Osteoblast (primary cell): ENCODE measurements around the gene CD40. TPM values are rescaled to one million over a fixed set of nuclear protein-coding genes. Genes with fewer than 3 reads are reported as not detected.

Experiments
- DNase-seq: peaks from one replicate; pipeline ENCODE4 v3.0.0; 2011; ENCODE audit warnings: low spot score, mixed read lengths; ENCODE audit not compliant: insufficient read length; ENCODE audit errors: missing footprints
- H2AFZ ChIP-seq: 2 replicates; pipeline ENCODE4 v1.6.0; 2011; ENCODE audit warnings: mild to moderate bottlenecking, low read length
- H3K27ac ChIP-seq: 2 replicates; pipeline ENCODE4 v1.5.1; 2011; ENCODE audit warnings: mild to moderate bottlenecking, low read depth, low read length, moderate library complexity
- H3K27me3 ChIP-seq: 2 replicates; pipeline ENCODE4 v1.6.0; 2012; ENCODE audit warnings: mild to moderate bottlenecking, control low read depth, inconsistent platforms, low read length, moderate library complexity; ENCODE audit not compliant: insufficient read depth
- H3K36me3 ChIP-seq: 2 replicates; pipeline ENCODE4 v1.5.1; 2011; ENCODE audit warnings: mild to moderate bottlenecking, low read length, control low read depth, moderate library complexity; ENCODE audit not compliant: insufficient read depth
- H3K4me1 ChIP-seq: 2 replicates; pipeline ENCODE4 v1.5.1; 2011; ENCODE audit warnings: mild to moderate bottlenecking, low read length, control low read depth, moderate library complexity; ENCODE audit not compliant: insufficient read depth
- H3K4me2 ChIP-seq: 2 replicates; pipeline ENCODE4 v1.6.0; 2011; ENCODE audit warnings: mild to moderate bottlenecking, low read length; ENCODE audit not compliant: insufficient read depth
- H3K4me3 ChIP-seq: fragments of 200-600 bp; sonication (generic); 3 replicates; pipeline ENCODE4 v1.5.1; 2012; ENCODE audit warnings: mild to moderate bottlenecking, low read length, inconsistent platforms; ENCODE audit not compliant: insufficient read depth
- H3K79me2 ChIP-seq: 2 replicates; pipeline ENCODE4 v1.6.0; 2012; ENCODE audit warnings: mild to moderate bottlenecking, low read length, control low read depth, inconsistent platforms; ENCODE audit not compliant: insufficient read depth
- H3K9me3 ChIP-seq: 2 replicates; pipeline ENCODE4 v1.5.1; 2011; ENCODE audit warnings: low read depth, low read length, control low read depth
- H4K20me1 ChIP-seq: 2 replicates; pipeline ENCODE4 v1.6.0; 2012; ENCODE audit warnings: mild to moderate bottlenecking, low read length, control low read depth; ENCODE audit not compliant: insufficient read depth
- CTCF ChIP-seq: IDR thresholded peaks from 2 replicates; pipeline ENCODE4 v1.5.1; 2011; ENCODE audit warnings: mild to moderate bottlenecking, low read depth, low read length, moderate library complexity; ENCODE audit errors: extremely low read depth
- total RNA-seq: library from RNA; depleted of rRNA; stranded (reverse); fragments of >200 nt; gene quantifications from 2 replicates; pipeline ENCODE4 v1.2.3, GENCODE V29; 2012

CD40 gene
- total RNA-seq, 1 donor = 2.5 TPM

- Histone ChIP-seq H3K4me3 (no peak overlapping the region), H4K20me1 (no peaks in the 10 kb centered on the region), H3K4me1 (no peaks in the 10 kb centered on the region), H3K9me3 (no peaks in the 10 kb centered on the region), H3K79me2 (no peaks in the 10 kb centered on the region), H3K27me3 (peaks cover 48% of the 10 kb centered on the region), H3K4me2 (no peak overlapping the region), H3K36me3 (no peaks in the 10 kb centered on the region), H3K27ac (no peak overlapping the region), H2AFZ (no peak overlapping the region)
- no peak for DNase-seq
- no peak for TF ChIP-seq CTCF
Observed at GRCh38 chr20:46102940-46103339, 15.2 kb upstream of the CD40 start.

GRCh38 chr20:46104262-46104661 lies 13.9 kb upstream of the CD40 start:
- no peaks in the 10 kb centered on the region for H3K4me1 ChIP-seq
- H3K4me2 ChIP-seq = no peak overlapping the region
- H3K79me2 ChIP-seq = no peaks in the 10 kb centered on the region
- peaks cover 43% of the 10 kb centered on the region for H3K27me3 ChIP-seq
- H4K20me1 ChIP-seq = no peaks in the 10 kb centered on the region
- no peak overlapping the region for H3K4me3 ChIP-seq
- no peak overlapping the region for H2AFZ ChIP-seq
- H3K36me3 ChIP-seq = no peaks in the 10 kb centered on the region
- H3K9me3 ChIP-seq = no peaks in the 10 kb centered on the region
- H3K27ac ChIP-seq = no peak overlapping the region
- TF ChIP-seq CTCF = no peak
- DNase-seq = no peak

- DNase-seq = no peak
- no peak overlapping the region for H3K27ac ChIP-seq
- no peaks in the 10 kb centered on the region for H3K4me1 ChIP-seq
- no peaks in the 10 kb centered on the region for H4K20me1 ChIP-seq
- no peaks in the 10 kb centered on the region for H3K36me3 ChIP-seq
- TF ChIP-seq CTCF = no peak
- H3K27me3 ChIP-seq = peaks cover 37% of the 10 kb centered on the region
- no peak overlapping the region for H3K4me3 ChIP-seq
- H2AFZ ChIP-seq = no peak overlapping the region
- H3K79me2 ChIP-seq = no peaks in the 10 kb centered on the region
- no peaks in the 10 kb centered on the region for H3K9me3 ChIP-seq
- H3K4me2 ChIP-seq = no peak overlapping the region
Observed at GRCh38 chr20:46107061-46107460, 11.1 kb upstream of the CD40 start.

DNA sequence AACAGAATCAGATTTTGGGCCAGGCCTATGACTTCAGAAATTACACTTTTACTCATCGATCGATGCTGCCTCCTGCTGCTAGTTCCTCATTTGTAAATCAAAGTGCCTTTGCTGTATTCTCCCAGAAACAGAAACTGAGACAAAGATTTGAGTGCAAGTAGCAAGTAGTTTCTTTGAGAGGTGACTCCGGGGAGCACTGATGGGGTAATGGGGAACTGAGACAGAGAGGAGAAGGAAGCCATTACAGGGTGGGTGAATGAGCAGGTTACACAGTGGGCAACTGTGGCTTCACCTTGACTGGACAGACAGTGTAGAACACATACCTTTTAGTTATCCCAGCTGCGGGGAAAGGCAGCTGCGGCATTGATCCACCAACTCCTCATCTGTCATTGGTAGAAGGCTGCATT lies 9.7 kb upstream of the CD40 start:
- TF ChIP-seq CTCF = no peak
- H3K27me3 ChIP-seq = peaks cover 43% of the 10 kb centered on the region
- no peak overlapping the region for H2AFZ ChIP-seq
- H4K20me1 ChIP-seq = no peaks in the 10 kb centered on the region
- no peak overlapping the region for H3K4me2 ChIP-seq
- no peaks in the 10 kb centered on the region for H3K36me3 ChIP-seq
- no peak overlapping the region for H3K27ac ChIP-seq
- DNase-seq = no peak
- H3K4me1 ChIP-seq = no peaks in the 10 kb centered on the region
- H3K9me3 ChIP-seq = no peaks in the 10 kb centered on the region
- H3K4me3 ChIP-seq = no peak overlapping the region
- no peaks in the 10 kb centered on the region for H3K79me2 ChIP-seq
